ENCODE data around the gene PEX5L.

The PEX5L gene

DNA sequence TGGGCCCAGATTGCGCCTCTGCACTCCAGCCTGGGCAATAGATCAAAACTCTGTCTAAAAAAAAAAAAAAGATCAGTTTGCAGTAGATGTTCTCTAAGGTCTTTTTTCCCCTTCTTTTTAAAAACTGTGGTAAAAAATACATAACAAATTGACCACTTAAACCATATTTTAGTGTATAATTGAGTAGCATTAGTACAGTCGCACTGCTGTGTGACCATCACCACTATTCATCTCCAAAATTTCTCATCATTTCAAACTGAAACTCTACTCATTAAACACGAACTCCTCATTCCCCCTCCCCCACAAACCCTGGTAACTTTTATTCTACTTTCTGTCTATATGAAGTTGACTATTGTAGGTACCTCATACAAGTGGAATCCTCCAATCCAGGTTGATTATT, 160.3 kb downstream of the PEX5L start:
- H4K20me1 ChIP-seq (ENCODE audit: low read depth, low read length): no peaks in the 10 kb centered on the region
- H3K27ac ChIP-seq (ENCODE audit: low read depth, low read length): no peak overlapping the region
- H3K9me2 ChIP-seq (replicated peaks; ENCODE audit: insufficient read depth, low read length): no peaks in the 10 kb centered on the region
- H3K79me2 ChIP-seq (ENCODE audit: insufficient read depth, low read length): no peaks in the 10 kb centered on the region
- H3K9ac ChIP-seq (ENCODE audit: low read length): no peak overlapping the region
- H3F3A ChIP-seq (ENCODE audit: insufficient read depth): no peaks in the 10 kb centered on the region
- no peaks in the 10 kb centered on the region for H3K36me3 ChIP-seq (ENCODE audit: low read length)
- H3K4me2 ChIP-seq (ENCODE audit: low read depth, low read length, poor library complexity, severe bottlenecking): no peak overlapping the region
- no peaks in the 10 kb centered on the region for H3K27me3 ChIP-seq (ENCODE audit: low read length)
- TF ChIP-seq, protein P1, sequence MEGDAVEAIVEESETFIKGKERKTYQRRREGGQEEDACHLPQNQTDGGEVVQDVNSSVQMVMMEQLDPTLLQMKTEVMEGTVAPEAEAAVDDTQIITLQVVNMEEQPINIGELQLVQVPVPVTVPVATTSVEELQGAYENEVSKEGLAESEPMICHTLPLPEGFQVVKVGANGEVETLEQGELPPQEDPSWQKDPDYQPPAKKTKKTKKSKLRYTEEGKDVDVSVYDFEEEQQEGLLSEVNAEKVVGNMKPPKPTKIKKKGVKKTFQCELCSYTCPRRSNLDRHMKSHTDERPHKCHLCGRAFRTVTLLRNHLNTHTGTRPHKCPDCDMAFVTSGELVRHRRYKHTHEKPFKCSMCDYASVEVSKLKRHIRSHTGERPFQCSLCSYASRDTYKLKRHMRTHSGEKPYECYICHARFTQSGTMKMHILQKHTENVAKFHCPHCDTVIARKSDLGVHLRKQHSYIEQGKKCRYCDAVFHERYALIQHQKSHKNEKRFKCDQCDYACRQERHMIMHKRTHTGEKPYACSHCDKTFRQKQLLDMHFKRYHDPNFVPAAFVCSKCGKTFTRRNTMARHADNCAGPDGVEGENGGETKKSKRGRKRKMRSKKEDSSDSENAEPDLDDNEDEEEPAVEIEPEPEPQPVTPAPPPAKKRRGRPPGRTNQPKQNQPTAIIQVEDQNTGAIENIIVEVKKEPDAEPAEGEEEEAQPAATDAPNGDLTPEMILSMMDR (IDR thresholded peaks at IDR 0.05; ENCODE audit: insufficient read depth, low read length, poor library complexity, severe bottlenecking): no peak
- no peak for TF ChIP-seq EZH2phosphoT487 (conservative IDR thresholded peaks at IDR 0.05; ENCODE audit: low read length)
- no peak overlapping the region for H2AFZ ChIP-seq (ENCODE audit: low read depth, low read length, severe bottlenecking)
- H3K9me3 ChIP-seq (ENCODE audit: insufficient read depth, low read length): no peaks in the 10 kb centered on the region
- H3K4me3 ChIP-seq (ENCODE audit: insufficient read depth, low read length, poor library complexity, severe bottlenecking): no peak overlapping the region

DNA sequence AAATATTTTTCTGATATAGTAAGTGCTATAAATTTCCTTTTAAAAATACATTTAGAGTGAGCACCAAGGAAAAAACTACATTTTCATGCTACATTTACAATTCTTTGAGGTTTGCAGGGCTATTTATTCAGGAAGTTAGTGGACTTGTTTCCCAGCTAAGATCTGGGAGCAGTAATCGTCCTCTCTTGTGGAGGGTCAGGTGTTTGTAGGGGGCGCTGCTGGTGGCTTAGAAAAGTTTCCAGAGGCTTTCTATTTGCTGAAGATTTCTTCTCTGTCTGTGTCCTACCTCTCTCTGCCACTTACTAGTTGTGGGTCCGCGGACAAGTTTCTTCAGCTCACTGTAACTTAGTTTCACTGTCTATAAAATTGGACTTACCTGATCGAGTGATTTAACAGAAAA, 163.9 kb downstream of the PEX5L start:
- Histone ChIP-seq H3K4me2 (ENCODE audit: low read depth, low read length, poor library complexity, severe bottlenecking) (no peak overlapping the region), H3K9me3 (ENCODE audit: insufficient read depth, low read length) (no peaks in the 10 kb centered on the region), H3K36me3 (ENCODE audit: low read length) (no peaks in the 10 kb centered on the region), H2AFZ (ENCODE audit: low read depth, low read length, severe bottlenecking) (no peak overlapping the region), H3K27me3 (ENCODE audit: low read length) (no peaks in the 10 kb centered on the region), H3K9me2 (replicated peaks; ENCODE audit: insufficient read depth, low read length) (no peaks in the 10 kb centered on the region), H3K4me3 (ENCODE audit: insufficient read depth, low read length, poor library complexity, severe bottlenecking) (no peak overlapping the region), H3K79me2 (ENCODE audit: insufficient read depth, low read length) (no peaks in the 10 kb centered on the region), H4K20me1 (ENCODE audit: low read depth, low read length) (no peaks in the 10 kb centered on the region), H3F3A (ENCODE audit: insufficient read depth) (no peaks in the 10 kb centered on the region), H3K9ac (ENCODE audit: low read length) (no peak overlapping the region), H3K27ac (ENCODE audit: low read depth, low read length) (no peak overlapping the region)
- TF ChIP-seq EZH2phosphoT487 (conservative IDR thresholded peaks at IDR 0.05; ENCODE audit: low read length): no peak
- TF ChIP-seq, protein P1 (IDR thresholded peaks at IDR 0.05; ENCODE audit: insufficient read depth, low read length, poor library complexity, severe bottlenecking): no peak

DNA sequence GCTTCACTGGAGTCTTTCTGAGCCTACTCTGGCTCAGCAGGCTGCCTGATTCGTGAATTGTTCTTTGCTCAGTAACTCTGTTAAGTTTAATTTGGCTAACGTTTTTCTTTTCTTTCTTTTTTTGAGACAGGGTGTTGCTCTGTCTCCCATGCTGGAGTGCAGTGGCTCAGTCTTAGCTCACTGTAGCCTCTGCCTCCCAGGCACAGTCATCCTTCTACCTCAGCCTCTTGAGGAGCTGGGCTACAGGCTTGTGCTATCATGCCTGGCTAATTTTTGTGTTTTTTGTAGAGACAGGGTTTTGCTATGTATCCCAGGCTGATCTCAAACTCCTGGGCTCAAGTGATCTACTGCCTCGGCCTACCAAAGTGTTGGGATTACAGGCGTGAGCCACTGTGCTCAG, 165.0 kb downstream of the PEX5L start:
- H3K27ac ChIP-seq (ENCODE audit: low read depth, low read length): no peak overlapping the region

More for the DNA sequence above, 165.0 kb downstream of the PEX5L start:
- H3K27me3 ChIP-seq (ENCODE audit: low read length): no peaks in the 10 kb centered on the region
- no peaks in the 10 kb centered on the region for H3K79me2 ChIP-seq (ENCODE audit: insufficient read depth, low read length)
- H3K4me3 ChIP-seq (ENCODE audit: insufficient read depth, low read length, poor library complexity, severe bottlenecking): no peak overlapping the region
- no peak overlapping the region for H2AFZ ChIP-seq (ENCODE audit: low read depth, low read length, severe bottlenecking)
- H3K4me2 ChIP-seq (ENCODE audit: low read depth, low read length, poor library complexity, severe bottlenecking): no peak overlapping the region
- no peaks in the 10 kb centered on the region for H3F3A ChIP-seq (ENCODE audit: insufficient read depth)
- no peaks in the 10 kb centered on the region for H4K20me1 ChIP-seq (ENCODE audit: low read depth, low read length)
- no peaks in the 10 kb centered on the region for H3K36me3 ChIP-seq (ENCODE audit: low read length)
- no peaks in the 10 kb centered on the region for H3K9me2 ChIP-seq (replicated peaks; ENCODE audit: insufficient read depth, low read length)
- H3K9ac ChIP-seq (ENCODE audit: low read length): no peak overlapping the region
- TF ChIP-seq, protein P1 (IDR thresholded peaks at IDR 0.05; ENCODE audit: insufficient read depth, low read length, poor library complexity, severe bottlenecking): no peak
- TF ChIP-seq EZH2phosphoT487 (conservative IDR thresholded peaks at IDR 0.05; ENCODE audit: low read length): no peak
- no peaks in the 10 kb centered on the region for H3K9me3 ChIP-seq (ENCODE audit: insufficient read depth, low read length)
